GM20000 (cell line): Measurements from ENCODE around the gene SERPINA12.

ENCODE experiments used
- DNase-seq: peaks from one replicate; pipeline ENCODE4 v3.0.0; 2012; ENCODE audit warnings: low spot score
- TF ChIP-seq, protein P1 (sequence below): IDR thresholded peaks from 2 replicates; pipeline ENCODE4 v1.5.1; 2012; ENCODE audit warnings: mild to moderate bottlenecking, control low read depth; ENCODE audit errors: extremely low read depth, missing control alignments

The SERPINA12 gene

GRCh38 chr14:94462763-94463572 is 46.3 kb downstream of the SERPINA12 start:
- TF ChIP-seq, protein P1, sequence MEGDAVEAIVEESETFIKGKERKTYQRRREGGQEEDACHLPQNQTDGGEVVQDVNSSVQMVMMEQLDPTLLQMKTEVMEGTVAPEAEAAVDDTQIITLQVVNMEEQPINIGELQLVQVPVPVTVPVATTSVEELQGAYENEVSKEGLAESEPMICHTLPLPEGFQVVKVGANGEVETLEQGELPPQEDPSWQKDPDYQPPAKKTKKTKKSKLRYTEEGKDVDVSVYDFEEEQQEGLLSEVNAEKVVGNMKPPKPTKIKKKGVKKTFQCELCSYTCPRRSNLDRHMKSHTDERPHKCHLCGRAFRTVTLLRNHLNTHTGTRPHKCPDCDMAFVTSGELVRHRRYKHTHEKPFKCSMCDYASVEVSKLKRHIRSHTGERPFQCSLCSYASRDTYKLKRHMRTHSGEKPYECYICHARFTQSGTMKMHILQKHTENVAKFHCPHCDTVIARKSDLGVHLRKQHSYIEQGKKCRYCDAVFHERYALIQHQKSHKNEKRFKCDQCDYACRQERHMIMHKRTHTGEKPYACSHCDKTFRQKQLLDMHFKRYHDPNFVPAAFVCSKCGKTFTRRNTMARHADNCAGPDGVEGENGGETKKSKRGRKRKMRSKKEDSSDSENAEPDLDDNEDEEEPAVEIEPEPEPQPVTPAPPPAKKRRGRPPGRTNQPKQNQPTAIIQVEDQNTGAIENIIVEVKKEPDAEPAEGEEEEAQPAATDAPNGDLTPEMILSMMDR = no peak
- DNase-seq = no peak

- TF ChIP-seq, protein P1 = no peak
- no peak for DNase-seq
These were observed 47.1 kb downstream of the SERPINA12 start for GRCh38 chr14:94462219-94462551.

- TF ChIP-seq, protein P1 = no peak
- DNase-seq = no peak
These were observed 47.6 kb downstream of the SERPINA12 start for GRCh38 chr14:94461526-94462218.

DNA sequence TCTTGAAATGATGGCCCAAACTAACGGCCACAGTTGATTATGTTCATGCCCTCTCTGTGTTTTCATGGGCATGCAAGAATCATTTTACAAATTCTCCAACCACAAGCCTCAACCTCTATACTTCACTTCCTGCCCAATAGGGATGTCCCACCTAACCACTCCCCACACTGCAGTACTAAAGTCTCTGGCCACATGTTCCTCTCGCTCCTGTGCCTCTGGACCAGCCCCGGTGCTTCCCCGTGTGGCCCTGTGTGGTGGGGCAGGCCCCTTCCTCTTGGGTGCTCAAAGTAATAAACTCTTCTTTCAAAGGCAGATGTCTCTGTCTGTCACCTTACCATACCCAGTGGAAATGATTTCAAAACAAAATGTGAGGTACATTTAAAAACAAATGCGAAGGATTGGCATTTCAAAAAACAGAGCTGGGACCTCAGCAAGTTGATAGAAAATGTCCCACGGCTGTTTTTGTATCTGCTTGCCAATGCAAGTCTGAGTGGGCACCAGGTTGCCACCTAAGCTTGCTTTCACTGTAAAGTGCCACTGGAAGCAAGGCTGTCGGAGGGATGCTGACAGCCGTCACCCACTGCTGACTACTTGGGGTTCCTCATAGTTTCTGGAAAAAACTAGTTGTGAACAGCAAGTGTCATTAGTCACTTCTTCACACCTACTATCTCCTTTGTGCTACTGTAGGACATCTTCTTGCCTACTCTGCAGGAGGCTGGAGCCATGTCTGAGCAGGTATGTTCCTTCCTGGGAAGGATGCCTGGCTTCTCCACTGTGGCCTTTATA is 48.4 kb downstream of the SERPINA12 start:
- TF ChIP-seq, protein P1 = no peak
- DNase-seq = no peak

GRCh38 chr14:94458558-94459205 is 50.6 kb downstream of the SERPINA12 start:
- TF ChIP-seq, protein P1 = no peak

GRCh38 chr14:94458096-94458495 is 51.2 kb downstream of the SERPINA12 start:
- TF ChIP-seq, protein P1 = no peak
- DNase-seq = no peak

More at GRCh38 chr14:94458558-94459205, 50.6 kb downstream of the SERPINA12 start:
- no peak for DNase-seq
